ENCODE results near the gene SSRP1. TPM values are rescaled to one million over a fixed set of nuclear protein-coding genes. Genes with fewer than 3 reads are reported as not detected.

Gene SSRP1
- total and polyA plus RNA-seq, 2 experiments from 2014 or later, result 205 to 216 TPM

- TF ChIP-seq ZNF462 (CRISPR knock-in tag; IDR thresholded peaks at IDR 0.05), result no peak
Measured at GRCh38 chr11:57360991-57361390, 25.3 kb upstream of the SSRP1 start (continued).

- no peak overlapping the region for H2AFZ ChIP-seq
- TF ChIP-seq POLR2AphosphoS5 (IDR thresholded peaks at IDR 0.05; ENCODE audit: low read depth), result no peak
- TF ChIP-seq EZH2phosphoT487 (IDR thresholded peaks at IDR 0.05; ENCODE audit: unreplicated experiment), result no peak
- no peak for TF ChIP-seq NANOG (IDR thresholded peaks at IDR 0.05; ENCODE audit: borderline replicate concordance)
- TF ChIP-seq EZH2 (IDR thresholded peaks at IDR 0.05; ENCODE audit: low read depth, unreplicated experiment), result no peak
- no peak for TF ChIP-seq CREB1 (CRISPR knock-in tag; IDR thresholded peaks at IDR 0.05; ENCODE audit: low read depth)
- no peak for TF ChIP-seq ZNF114 (CRISPR knock-in tag; IDR thresholded peaks at IDR 0.05)
- TF ChIP-seq STAT1 (IDR thresholded peaks at IDR 0.05; ENCODE audit: unreplicated experiment), result no peak
- TF ChIP-seq CTCF (conservative IDR thresholded peaks at IDR 0.05; ENCODE audit: low read depth in 2 of 2), result no peak
- no peak for TF ChIP-seq JUNB (IDR thresholded peaks at IDR 0.05; ENCODE audit: unreplicated experiment)
- TF ChIP-seq ZNF331 (CRISPR knock-in tag; IDR thresholded peaks at IDR 0.05; ENCODE audit: low read depth), result no peak
- no peak for TF ChIP-seq ETS1 (IDR thresholded peaks at IDR 0.05)
- no peak for TF ChIP-seq REST (IDR thresholded peaks at IDR 0.05; ENCODE audit: unreplicated experiment)
Measured at GRCh38 chr11:57359896-57360690, 24.4 kb upstream of the SSRP1 start.

More at GRCh38 chr11:57359896-57360690, 24.4 kb upstream of the SSRP1 start:
- Mint-ChIP-seq H3K9me3 (no peaks in the 10 kb centered on the region), H3K36me3 (ENCODE audit: low read depth) (no peaks in the 10 kb centered on the region), H3K4me3 (no peak overlapping the region), H3K27me3 (ENCODE audit: insufficient read depth, low read depth, poor library complexity) (peaks cover 2% of the 10 kb centered on the region), H3K4me1 (peaks cover 10% of the 10 kb centered on the region), H3K27ac (no peak overlapping the region)
- no peaks in the 10 kb centered on the region for H3K27me3 ChIP-seq (ENCODE audit: insufficient read depth)
- no peaks in the 10 kb centered on the region for H3K36me3 ChIP-seq (ENCODE audit: insufficient read depth)
- H3K4me1 ChIP-seq (ENCODE audit: insufficient read depth), result peaks cover 4% of the 10 kb centered on the region
- no peaks in the 10 kb centered on the region for H3K9me2 ChIP-seq (ENCODE audit: insufficient read depth)
- H3K4me3 ChIP-seq, result no peak overlapping the region
- ATAC-seq (no peak), DNase-seq (ENCODE audit: low spot score) (no peak)
- H3K27ac ChIP-seq (ENCODE audit: low read depth), result no peak overlapping the region
- H3K79me2 ChIP-seq (replicated peaks; ENCODE audit: insufficient read depth), result no peaks in the 10 kb centered on the region
- H3F3A ChIP-seq (replicated peaks; ENCODE audit: low read depth), result no peaks in the 10 kb centered on the region
- H4K20me1 ChIP-seq (replicated peaks; ENCODE audit: insufficient read depth), result no peaks in the 10 kb centered on the region
- no peak overlapping the region for H3K4me2 ChIP-seq
